Measurements from ENCODE around the gene MUTYH.
A peak's percentile ranks its signal among the peaks of the same experiment; 100 is the strongest.
"Not testable (repeated sequence)": the region's sequence is repeated elsewhere in the genome, so short reads cannot be mapped to it uniquely, and the experiment has no call there.

Gene MUTYH

DNA sequence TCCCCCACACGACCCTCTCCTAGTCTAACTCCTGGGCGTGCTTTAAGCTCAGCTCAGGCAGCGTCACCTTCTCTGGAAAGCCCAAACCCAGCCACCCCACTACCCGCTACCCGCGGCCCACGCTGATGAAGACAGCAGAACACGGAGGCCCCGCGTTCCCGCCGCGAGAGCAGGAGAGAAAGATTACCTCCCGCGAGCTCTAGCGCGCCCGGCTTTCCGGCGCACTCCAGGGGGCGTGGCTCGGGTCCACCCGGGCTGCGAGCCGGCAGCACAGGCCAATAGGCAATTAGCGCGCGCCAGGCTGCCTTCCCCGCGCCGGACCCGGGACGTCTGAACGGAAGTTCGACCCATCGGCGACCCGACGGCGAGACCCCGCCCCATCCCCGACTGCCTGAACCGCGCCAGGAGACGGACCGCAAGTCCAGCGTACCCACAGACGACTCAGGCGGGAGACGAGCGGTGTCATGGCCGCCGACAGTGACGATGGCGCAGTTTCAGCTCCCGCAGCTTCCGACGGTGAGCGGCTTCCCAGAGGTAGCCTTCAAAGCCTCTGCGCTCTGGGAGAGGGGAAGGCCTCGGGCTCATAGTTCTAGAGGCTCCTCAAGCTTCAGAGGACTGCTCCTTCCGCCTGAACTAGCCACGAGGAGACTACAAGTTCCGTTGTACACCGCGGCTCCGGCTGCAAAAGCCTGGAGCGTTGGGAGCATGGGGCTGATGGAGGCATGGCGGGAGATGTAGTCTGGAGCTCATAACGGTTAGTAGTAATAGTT, at the start of gene MUTYH, which contains the start of gene TOE1:
MUTYH (minus strand) TSS at position 652 of the 770 bp plus-strand sequence. CDS start 5,935 bp downstream, outside the sequence.
TOE1 (plus strand) TSS at position 382 of the 770 bp plus-strand sequence; CDS start at position 465, 83 bp downstream.
- DNase-seq (ENCODE audit: low read depth in 3 of 3) = peak; percentile 94 to 96 (median 94)

DNA sequence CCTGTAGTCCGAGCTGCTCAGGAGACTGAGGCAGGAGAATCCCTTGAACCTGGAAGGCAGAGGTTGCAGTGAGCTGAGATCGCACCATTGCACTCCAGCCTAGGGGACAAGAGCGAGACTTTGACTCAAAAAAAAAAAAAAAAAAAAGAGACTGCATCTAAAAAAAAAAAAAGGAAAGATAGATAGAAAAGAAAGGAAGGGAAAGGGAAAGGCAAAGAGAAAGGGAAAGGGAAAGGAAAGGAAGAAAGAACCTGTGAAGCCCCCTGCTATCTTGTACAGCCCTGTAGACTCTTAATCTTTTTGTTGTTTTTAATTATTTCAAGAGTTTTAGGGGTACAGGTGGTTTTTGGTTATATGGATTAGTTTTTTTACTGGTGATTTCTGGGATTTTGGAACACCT, 46.0 kb upstream of the MUTYH start:
- no peak for DNase-seq (ENCODE audit: low read depth in 3 of 3)

GRCh38 chr1:45385302-45385701, 45.1 kb upstream of the MUTYH start:
- no peak for DNase-seq (ENCODE audit: low read depth in 3 of 3)

- not testable (repeated sequence) for DNase-seq (ENCODE audit: low read depth in 3 of 3)
Measured at GRCh38 chr1:45384213-45384612, 44.0 kb upstream of the MUTYH start.

DNA sequence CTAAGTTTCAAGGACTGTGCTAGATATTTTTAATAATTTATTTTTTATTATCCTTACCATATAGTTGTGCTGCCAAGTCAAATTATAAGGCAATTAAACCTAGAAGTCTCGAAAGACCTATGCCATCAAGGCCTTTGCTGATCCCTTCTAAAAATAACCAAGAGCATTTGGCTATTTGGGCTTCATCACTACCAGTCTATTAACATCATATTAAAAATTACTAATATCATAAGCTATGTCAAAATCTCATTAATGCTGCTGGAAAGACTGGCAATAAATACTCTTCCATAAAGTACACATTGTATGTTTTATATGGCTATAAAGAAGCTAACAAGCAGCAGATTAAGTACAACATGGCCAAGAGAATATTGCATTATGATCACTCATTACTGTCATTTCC, 43.0 kb upstream of the MUTYH start:
- DNase-seq (ENCODE audit: low read depth in 3 of 3) = no peak

DNA sequence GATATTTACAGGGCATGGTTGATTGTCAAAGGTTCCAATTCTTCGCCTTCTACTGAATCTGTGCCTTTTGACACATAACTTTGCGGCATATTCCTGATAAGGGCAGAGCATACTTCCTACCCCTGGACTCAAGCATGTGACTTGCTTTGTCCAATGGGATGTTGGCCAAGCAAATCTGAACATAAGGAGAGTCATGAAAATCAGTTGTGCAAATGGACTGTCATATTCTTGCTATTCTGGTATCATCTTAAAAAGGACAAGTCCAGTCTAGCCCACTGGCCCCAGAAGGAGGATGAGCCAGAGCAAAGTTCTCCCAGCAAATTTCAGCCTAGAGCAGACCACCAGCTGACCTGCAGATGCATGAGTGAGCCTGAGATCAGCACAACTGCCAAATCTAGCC, 41.0 kb upstream of the MUTYH start:
- DNase-seq (ENCODE audit: low read depth in 3 of 3) = no peak

- DNase-seq (ENCODE audit: low read depth in 3 of 3) = no peak
Measured at GRCh38 chr1:45380730-45381129, 40.5 kb upstream of the MUTYH start.

DNA sequence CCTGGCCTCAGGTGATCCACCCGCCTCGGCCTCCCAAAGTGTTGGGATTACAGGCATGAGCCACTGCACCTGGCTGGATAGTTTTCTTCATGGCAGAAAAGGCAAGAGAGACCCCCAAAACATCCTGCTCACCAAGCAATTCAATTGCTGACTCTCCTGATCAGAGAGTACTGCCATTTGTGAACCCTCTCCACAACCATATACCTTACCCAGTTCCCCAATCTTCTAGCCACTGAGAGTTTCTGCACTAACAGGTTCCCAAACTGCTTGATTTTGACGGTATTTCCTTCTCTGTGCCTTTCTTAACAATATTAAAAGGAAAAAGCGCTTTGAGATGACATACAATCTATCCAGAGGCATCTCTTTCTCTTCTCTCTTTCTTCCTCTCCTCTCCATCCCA, 39.9 kb upstream of the MUTYH start:
- no peak for DNase-seq (ENCODE audit: low read depth in 3 of 3)

DNA sequence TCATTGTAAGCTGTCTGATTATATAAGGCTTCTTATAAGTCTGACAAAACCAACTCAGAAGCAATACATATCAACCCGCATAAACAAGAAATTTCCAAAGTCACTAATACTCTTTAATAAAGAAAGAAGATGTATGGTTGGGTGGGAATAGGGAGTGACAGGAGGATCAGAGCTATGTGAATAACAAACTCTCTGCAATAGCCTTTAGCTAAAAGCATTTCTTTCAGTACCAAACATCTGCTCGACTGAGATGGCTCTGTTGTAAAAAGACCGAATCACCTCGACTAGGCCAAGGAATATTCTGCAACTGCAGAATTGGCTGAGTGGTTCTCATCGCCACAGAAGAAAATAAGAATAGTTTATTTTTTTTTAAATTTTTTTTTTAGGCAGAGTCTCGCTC, 39.3 kb upstream of the MUTYH start:
- no peak for DNase-seq (ENCODE audit: low read depth in 3 of 3)

- no peak for DNase-seq (ENCODE audit: low read depth in 3 of 3)
Measured at GRCh38 chr1:45378184-45378583, 37.9 kb upstream of the MUTYH start.

DNA sequence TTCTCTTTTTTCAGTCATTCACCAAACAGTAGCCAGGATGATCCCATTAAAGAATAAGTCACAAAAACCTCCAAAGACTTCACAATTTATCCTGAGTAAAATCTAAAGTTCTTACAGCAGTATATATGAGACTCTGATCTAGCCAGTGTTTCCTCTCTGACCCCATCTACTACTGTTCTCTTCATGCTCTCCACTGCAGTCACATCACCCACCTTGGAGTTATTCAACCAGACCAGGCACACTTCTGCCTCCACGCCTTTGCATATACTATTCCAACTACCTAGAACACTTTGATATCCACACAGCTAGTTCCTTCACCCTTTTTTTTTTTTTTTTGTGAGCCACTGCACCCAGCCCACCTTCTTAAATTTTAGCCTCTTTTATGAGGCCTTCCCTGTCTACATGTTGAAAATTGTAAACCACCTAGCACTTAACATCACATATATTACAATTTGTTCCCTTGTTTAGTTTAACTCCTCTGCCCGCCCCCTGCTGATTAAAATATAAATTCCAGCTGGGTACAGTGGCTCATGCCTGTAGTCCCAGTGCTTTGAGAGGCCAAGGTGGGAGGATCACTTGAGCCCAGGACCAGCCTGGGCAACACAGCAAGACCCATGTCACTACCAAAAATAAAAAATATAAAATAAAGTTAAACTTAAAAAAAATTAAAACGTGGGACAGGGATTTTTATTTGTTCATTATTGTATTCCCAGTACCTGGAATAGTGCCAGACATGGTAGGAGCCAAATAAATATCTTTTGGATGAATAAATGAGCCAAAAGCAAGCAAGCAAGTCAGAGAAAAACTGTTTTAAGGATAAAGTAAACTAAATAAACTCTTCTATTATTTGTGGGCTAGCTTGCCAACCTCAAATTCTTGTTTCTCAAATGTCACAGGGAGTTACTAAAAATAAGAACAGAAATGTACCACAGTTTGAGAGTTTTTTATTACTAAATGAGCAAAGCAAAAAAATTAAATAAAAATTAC, 35.2 kb upstream of the MUTYH start:
- no peak for DNase-seq (ENCODE audit: low read depth in 3 of 3)

- no peak for DNase-seq (ENCODE audit: low read depth in 3 of 3)
Measured at GRCh38 chr1:45373573-45373972, 33.3 kb upstream of the MUTYH start.

DNA sequence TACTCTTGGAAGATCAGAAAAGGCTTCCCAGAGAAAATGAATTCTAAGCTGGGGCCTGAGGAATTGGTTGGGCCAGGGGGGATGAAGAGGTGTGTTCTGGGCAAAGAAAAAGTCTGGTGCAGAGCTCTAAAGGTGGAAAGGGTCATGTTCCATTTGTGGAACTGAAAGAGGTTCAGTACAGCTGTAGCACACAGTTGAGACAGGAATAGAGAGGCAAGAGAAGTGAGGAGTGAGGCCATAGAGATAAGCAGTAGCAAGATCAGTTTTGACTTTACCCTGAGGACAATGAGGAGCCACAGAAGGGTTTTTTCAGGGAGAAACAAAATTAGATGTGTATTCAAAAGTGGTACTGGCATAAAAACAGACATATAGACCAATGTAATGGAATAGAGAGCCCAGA, 30.3 kb upstream of the MUTYH start:
- no peak for DNase-seq (ENCODE audit: low read depth in 3 of 3)

DNA sequence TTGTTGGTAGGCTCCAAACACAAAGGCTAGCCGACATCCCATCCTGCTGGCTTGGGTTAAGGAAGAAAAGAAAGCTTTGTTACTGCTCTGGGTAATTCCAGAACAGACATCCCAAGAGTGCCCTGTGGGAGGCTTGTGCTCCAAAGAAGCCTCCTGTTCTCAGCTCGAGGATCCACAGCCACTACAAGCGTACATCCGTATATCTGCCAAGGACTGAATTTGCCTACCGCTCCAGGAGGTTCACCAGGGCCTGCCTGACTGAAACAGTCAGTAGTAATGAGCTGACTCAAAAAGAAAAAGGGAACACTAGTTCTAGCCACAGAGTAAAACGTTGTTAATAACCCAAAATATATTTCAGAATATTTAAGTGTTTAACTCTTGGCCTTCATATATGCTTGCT, 24.8 kb upstream of the MUTYH start:
- DNase-seq (ENCODE audit: low read depth in 3 of 3) = no peak

GRCh38 chr1:45364294-45364693, 24.1 kb upstream of the MUTYH start:
- no peak for DNase-seq (ENCODE audit: low read depth in 3 of 3)

DNA sequence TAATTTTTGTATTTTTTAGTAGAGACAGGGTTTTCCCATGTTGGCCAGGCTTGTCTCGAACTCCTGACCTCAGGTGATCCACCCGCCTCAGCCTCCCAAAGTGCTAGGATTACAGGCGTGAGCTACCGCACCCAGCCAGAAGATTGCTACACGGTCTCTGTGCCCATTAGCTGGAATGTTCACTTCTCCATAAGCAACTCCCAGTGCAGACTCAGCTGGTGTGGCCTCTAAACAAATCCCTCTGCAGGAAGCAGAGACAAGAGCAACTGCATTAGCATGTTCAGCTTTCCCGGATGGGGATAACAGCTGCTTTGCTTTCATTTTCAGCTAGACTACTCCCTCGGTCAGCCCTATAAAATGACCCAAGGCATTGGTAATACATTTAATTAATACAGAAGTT, 20.7 kb upstream of the MUTYH start:
- not testable (repeated sequence) for DNase-seq (ENCODE audit: low read depth in 3 of 3)

GRCh38 chr1:45359882-45360513, 19.8 kb upstream of the MUTYH start:
- DNase-seq (ENCODE audit: low read depth in 3 of 3) = peak in 2 of 3 donors; percentile 17 to 47

DNA sequence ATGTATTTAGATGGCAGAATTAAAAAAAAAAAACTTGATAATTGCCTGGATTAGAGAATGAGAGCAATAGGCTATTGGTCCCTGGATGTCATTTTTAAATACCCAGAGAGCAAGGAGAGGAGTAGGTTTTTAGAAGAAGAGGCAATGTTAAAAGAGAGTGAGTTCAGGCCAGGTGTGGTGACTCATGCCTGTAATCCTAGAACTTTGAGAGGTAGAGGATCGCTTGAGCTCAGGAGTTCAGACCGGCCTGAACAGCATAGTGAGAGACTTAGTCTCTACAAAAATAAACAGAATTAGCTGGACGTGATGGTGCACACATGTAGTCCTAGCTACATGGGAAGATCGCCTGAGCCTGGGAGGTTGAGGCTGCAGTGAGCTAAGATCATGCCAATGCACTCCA, 15.9 kb upstream of the MUTYH start:
- no peak for DNase-seq (ENCODE audit: low read depth in 3 of 3)

DNA sequence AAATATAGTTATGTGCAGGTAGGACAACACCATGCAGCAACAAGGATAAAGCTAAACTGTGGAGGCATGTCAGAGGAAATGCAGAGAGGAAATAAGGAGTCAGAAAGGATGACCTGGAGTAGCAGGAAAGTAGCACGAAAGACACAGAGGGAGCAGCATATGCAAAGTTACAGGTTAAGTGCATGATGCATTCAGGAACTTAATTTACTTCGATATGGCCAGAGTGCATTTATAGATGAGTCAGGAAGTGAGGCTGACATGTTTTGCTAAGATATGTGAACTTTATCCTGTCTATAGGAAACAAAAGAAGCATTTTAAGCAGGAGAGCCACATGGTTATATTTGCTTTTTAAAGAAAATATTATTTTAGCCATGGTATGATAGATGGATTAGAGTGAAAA, 15.4 kb upstream of the MUTYH start:
- DNase-seq (ENCODE audit: low read depth in 3 of 3) = no peak

DNA sequence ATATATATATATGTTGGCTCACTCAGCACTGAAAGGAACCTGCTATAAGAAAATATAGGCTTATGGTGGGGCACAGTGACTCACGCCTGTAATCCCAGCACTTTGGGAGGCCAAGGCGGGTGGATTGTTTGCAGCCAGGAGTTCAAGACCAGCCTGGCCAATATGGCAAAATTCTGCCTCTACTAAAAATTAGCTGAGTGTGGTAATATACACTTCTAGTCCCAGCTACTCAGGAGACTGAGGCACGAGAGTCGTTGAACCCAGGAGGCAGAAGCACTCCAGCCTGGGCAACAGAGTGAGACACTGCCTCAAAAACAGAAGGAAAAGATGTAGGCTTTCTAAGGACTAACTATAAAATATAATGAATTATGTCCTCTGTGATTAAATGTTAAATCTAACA, 14.6 kb upstream of the MUTYH start:
- DNase-seq (ENCODE audit: low read depth in 3 of 3) = no peak

GRCh38 chr1:45353685-45354084, 13.4 kb upstream of the MUTYH start:
- DNase-seq (ENCODE audit: low read depth in 3 of 3) = no peak

DNA sequence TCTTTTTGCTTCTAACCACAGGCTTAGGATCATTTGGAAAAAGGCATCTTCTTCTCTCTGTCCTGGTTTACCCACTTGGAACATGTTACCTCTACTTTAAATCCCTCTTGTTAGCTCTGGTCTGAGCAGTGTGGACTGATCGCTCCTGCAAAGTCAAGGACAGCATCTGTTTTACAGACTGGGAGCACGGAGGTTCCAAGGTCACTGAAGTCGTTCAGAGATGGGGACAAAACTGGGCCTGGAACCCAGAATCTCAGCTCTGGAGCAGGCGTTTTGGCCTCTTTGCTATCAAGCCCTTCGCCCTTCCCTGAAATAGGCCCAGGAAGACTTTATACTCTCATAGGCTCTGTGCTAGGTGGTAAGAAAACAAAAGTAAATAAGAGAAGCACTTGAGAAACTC, 11.3 kb upstream of the MUTYH start:
- no peak for DNase-seq (ENCODE audit: low read depth in 3 of 3)

Data from stimulated activated CD4-positive, alpha-beta T cell treated with anti-CD3 and anti-CD28 coated beads, TNF-alpha, amount 100 ng/mL, for 48 hours (primary cell).